Bronchial epithelial cell (primary cell): ENCODE data around the gene KIF5A. TPM values are rescaled to one million over a fixed set of nuclear protein-coding genes. Genes with fewer than 3 reads are reported as not detected.
A peak's percentile ranks its signal among the peaks of the same experiment; 100 is the strongest.

ENCODE experiments used
- DNase-seq: peaks from one replicate; pipeline ENCODE4 v3.0.0-alpha.2; 2010; ENCODE audit warnings: low read depth
- FAIRE-seq: peaks from 2 replicates; lab custom pipeline; 2011; peaks lifted over from hg19 to GRCh38; lab: Jason Lieb, UNC
- H3K27me3 ChIP-seq: 2 replicates; pipeline ENCODE4 v1.5.1; 2011; ENCODE audit warnings: low read length; ENCODE audit not compliant: control insufficient read depth, insufficient read depth
- H3K36me3 ChIP-seq: 2 replicates; pipeline ENCODE4 v1.5.1; 2011; ENCODE audit warnings: low read length; ENCODE audit not compliant: control insufficient read depth, insufficient read depth
- H3K4me3 ChIP-seq: 2 replicates; pipeline ENCODE4 v1.5.1; 2011; ENCODE audit warnings: mild to moderate bottlenecking, low read depth, low read length, control low read depth
- CTCF ChIP-seq: IDR thresholded peaks from 2 replicates; pipeline ENCODE4 v1.5.1; 2011; ENCODE audit warnings: mild to moderate bottlenecking, moderate library complexity, low read length, control low read depth, inconsistent platforms; ENCODE audit not compliant: insufficient read depth, severe bottlenecking
- total RNA-seq: library from RNA; depleted of rRNA; stranded (reverse); fragments of >200 nt; gene quantifications from 2 replicates; pipeline ENCODE4 v1.2.1, GENCODE V29; 2014

KIF5A gene
- total RNA-seq, 1 donor from 2014 or later: under 0.01 TPM

- H3K36me3 ChIP-seq: no peaks in the 10 kb centered on the region
- DNase-seq (no peak), FAIRE-seq (no peak)
- no peak for TF ChIP-seq CTCF
- H3K4me3 ChIP-seq: no peak overlapping the region
- H3K27me3 ChIP-seq: peaks cover 7% of the 10 kb centered on the region
Observed at GRCh38 chr12:57549203-57549908, 488 bp upstream of the KIF5A start.

GRCh38 chr12:57550641-57551549, 1.1 kb downstream of the KIF5A start:
- DNase-seq: no peak
- no peak for TF ChIP-seq CTCF
- no peak for FAIRE-seq
- peaks cover 7% of the 10 kb centered on the region for H3K27me3 ChIP-seq
- H3K4me3 ChIP-seq: no peak overlapping the region
- no peaks in the 10 kb centered on the region for H3K36me3 ChIP-seq

GRCh38 chr12:57551637-57552305, 1.9 kb downstream of the KIF5A start:
- DNase-seq: no peak
- no peak overlapping the region for H3K4me3 ChIP-seq
- no peaks in the 10 kb centered on the region for H3K36me3 ChIP-seq
- no peak for FAIRE-seq
- no peak for TF ChIP-seq CTCF
- H3K27me3 ChIP-seq: peaks cover 7% of the 10 kb centered on the region

GRCh38 chr12:57552306-57552651, 2.4 kb downstream of the KIF5A start:
- no peak for FAIRE-seq
- Histone ChIP-seq H3K4me3 (no peak overlapping the region), H3K36me3 (no peaks in the 10 kb centered on the region), H3K27me3 (peaks cover 7% of the 10 kb centered on the region)
- no peak for TF ChIP-seq CTCF
- no peak for DNase-seq

- DNase-seq: peak; percentile 15
- no peak overlapping the region for H3K4me3 ChIP-seq
- H3K36me3 ChIP-seq: no peaks in the 10 kb centered on the region
- no peak for TF ChIP-seq CTCF
- FAIRE-seq: peak; percentile 73
- peaks cover 7% of the 10 kb centered on the region for H3K27me3 ChIP-seq
Observed at GRCh38 chr12:57552835-57553313, 3.0 kb downstream of the KIF5A start.
